Tibial nerve (tissue), 4 donors: ENCODE data around the gene SLX9. TPM values are rescaled to one million over a fixed set of nuclear protein-coding genes. Genes with fewer than 3 reads are reported as not detected.

Source experiments
- DNase-seq, 2 donors: peaks; one replicate each; pipeline ENCODE4 v3.0.0-alpha.2; 2019; ENCODE audit warnings: low spot score in 2 of 2
- H3K27ac ChIP-seq, 4 donors: fragments of 200-600 bp; sonication (generic) in 3 of 4; one replicate each; pipeline ENCODE4 v1.5.1; 2017 to 2019; ENCODE audit warnings: mild to moderate bottlenecking in 1 of 4
- H3K27me3 ChIP-seq, 2 donors: fragments of 200-600 bp; sonication (generic) in 1 of 2; one replicate each; pipeline versions ENCODE4 v1.5.1 to v1.6.0; 2017 to 2019
- H3K36me3 ChIP-seq, 3 donors: fragments of 200-600 bp; sonication (generic); one replicate each; pipeline ENCODE4 v1.5.1; 2018 to 2019
- H3K4me1 ChIP-seq, 4 donors: fragments of 200-600 bp; sonication (generic) in 3 of 4; one replicate each; pipeline ENCODE4 v1.5.1; 2017 to 2019
- H3K4me3 ChIP-seq, 4 donors: fragments of 200-600 bp; sonication (generic) in 3 of 4; one replicate each; pipeline ENCODE4 v1.5.1; 2017 to 2019; ENCODE audit warnings: mild to moderate bottlenecking in 1 of 4, moderate library complexity in 1 of 4
- H3K9me3 ChIP-seq, 4 donors: fragments of 200-600 bp; sonication (generic) in 3 of 4; one replicate each; pipeline ENCODE4 v1.5.1; 2017 to 2019
- CTCF ChIP-seq, 5 experiments: fragments of 200-600 bp in 3 of 5; fragments of 450-650 bp in 2 of 5; sonication (generic) in 3 of 5; IDR thresholded peaks; one replicate each; pipeline ENCODE4 v1.5.1; 2016 to 2019; ENCODE audit warnings: antibody characterized with exemption in 5 of 5, mild to moderate bottlenecking in 3 of 5, moderate library complexity in 2 of 5
- EP300 ChIP-seq, 2 donors: sonication (generic); formaldehyde crosslinking; IDR thresholded peaks; one replicate each; pipeline ENCODE4 v1.6.1; 2017; ENCODE audit warnings: antibody characterized with exemption in 2 of 2, mild to moderate bottlenecking in 1 of 2
- POLR2A ChIP-seq, 2 donors: fragments of 450-650 bp; IDR thresholded peaks; one replicate each; pipeline ENCODE4 v1.6.1; 2017; ENCODE audit warnings: antibody characterized with exemption in 2 of 2, mild to moderate bottlenecking in 2 of 2, moderate library complexity in 2 of 2
- WGBS, 2 donors: methylation state at CpG; one replicate each; pipeline ENCODE4 v1.1.5; 2018; 5-methylcytosine and 5-hydroxymethylcytosine counted together
- total RNA-seq, 4 donors: library from RNA; depleted of rRNA; stranded (reverse); fragments of >200 nt; gene quantifications; one replicate each; pipeline ENCODE4 v1.1.0, GENCODE V29; 2016

The SLX9 gene
- total RNA-seq, 4 donors from 2014 or later: 3.7 to 19.8 (median 13.3) TPM

- H3K9me3 ChIP-seq: no peaks in the 10 kb centered on the region
- H3K4me1 ChIP-seq: peaks cover 0 to 14% (median 0%) of the 10 kb centered on the region in 4 donors
- 75 to 76% methylated on average over 10 of the region's 10 CpGs for WGBS, 2 donors
- TF ChIP-seq CTCF (IDR thresholded peaks at IDR 0.05): no peak
- no peak for DNase-seq
- no peaks in the 10 kb centered on the region for H3K36me3 ChIP-seq
- H3K27ac ChIP-seq: no peak overlapping the region
- no peaks in the 10 kb centered on the region for H3K27me3 ChIP-seq
- H3K4me3 ChIP-seq: no peak overlapping the region
Measured at GRCh38 chr21:45012662-45013259, 72.9 kb downstream of the SLX9 start.

- no peaks in the 10 kb centered on the region for H3K27me3 ChIP-seq
- no peak overlapping the region for H3K4me3 ChIP-seq
- H3K27ac ChIP-seq: no peak overlapping the region
- H3K36me3 ChIP-seq: no peaks in the 10 kb centered on the region
- no peak for TF ChIP-seq EP300 (IDR thresholded peaks at IDR 0.05)
- TF ChIP-seq POLR2A (IDR thresholded peaks at IDR 0.05): no peak
- TF ChIP-seq CTCF (IDR thresholded peaks at IDR 0.05): no peak
- peaks cover 0 to 18% (median 3%) of the 10 kb centered on the region in 4 donors for H3K4me1 ChIP-seq
- no peaks in the 10 kb centered on the region for H3K9me3 ChIP-seq
- WGBS, 2 donors: 77 to 78% methylated on average over 16 to 18 of the region's 19 CpGs
- DNase-seq: no peak
Measured at GRCh38 chr21:45013260-45013841, 73.5 kb downstream of the SLX9 start.

- WGBS, 2 donors: 84 to 89% methylated on average over 14 of the region's 14 CpGs
- peaks cover 0 to 24% (median 5%) of the 10 kb centered on the region in 4 donors for H3K4me1 ChIP-seq
- no peak overlapping the region for H3K27ac ChIP-seq
Measured at GRCh38 chr21:45014747-45015468, 75.1 kb downstream of the SLX9 start.

GRCh38 chr21:45015469-45015860 is 75.6 kb downstream of the SLX9 start:
- DNase-seq: no peak
- no peaks in the 10 kb centered on the region for H3K27me3 ChIP-seq
- no peaks in the 10 kb centered on the region for H3K36me3 ChIP-seq
- 72 to 81% methylated on average over 11 of the region's 11 CpGs for WGBS, 2 donors
- peaks cover 0 to 21% (median 5%) of the 10 kb centered on the region in 4 donors for H3K4me1 ChIP-seq
- no peak overlapping the region for H3K4me3 ChIP-seq
- TF ChIP-seq POLR2A (IDR thresholded peaks at IDR 0.05) (no peak), CTCF (IDR thresholded peaks at IDR 0.05) (no peak), EP300 (IDR thresholded peaks at IDR 0.05) (no peak)
- H3K27ac ChIP-seq: no peak overlapping the region
- H3K9me3 ChIP-seq: no peaks in the 10 kb centered on the region

More at GRCh38 chr21:45014747-45015468, 75.1 kb downstream of the SLX9 start:
- Histone ChIP-seq H3K36me3 (no peaks in the 10 kb centered on the region), H3K9me3 (no peaks in the 10 kb centered on the region), H3K27me3 (no peaks in the 10 kb centered on the region), H3K4me3 (no peak overlapping the region)
- DNase-seq: no peak
- no peak for TF ChIP-seq CTCF (IDR thresholded peaks at IDR 0.05)
- TF ChIP-seq EP300 (IDR thresholded peaks at IDR 0.05): no peak
- TF ChIP-seq POLR2A (IDR thresholded peaks at IDR 0.05): no peak

- Histone ChIP-seq H3K4me3 (no peak overlapping the region), H3K9me3 (no peaks in the 10 kb centered on the region), H3K27me3 (no peaks in the 10 kb centered on the region), H3K27ac (no peak overlapping the region), H3K4me1 (peaks cover 0 to 26% (median 5%) of the 10 kb centered on the region in 4 donors), H3K36me3 (no peaks in the 10 kb centered on the region)
- 51 to 59% methylated on average over 7 of the region's 7 CpGs for WGBS, 2 donors
- no peak for DNase-seq
- TF ChIP-seq CTCF (IDR thresholded peaks at IDR 0.05) (no peak), POLR2A (IDR thresholded peaks at IDR 0.05) (no peak), EP300 (IDR thresholded peaks at IDR 0.05) (no peak)
Measured at GRCh38 chr21:45016031-45016405, 76.2 kb downstream of the SLX9 start.
